ENCODE measurements around the gene DRAM1.

- TF ChIP-seq PRDM10 (IDR thresholded peaks at IDR 0.05; ENCODE audit: partially characterized antibody): no peak
- TF ChIP-seq POLR2AphosphoS5 (IDR thresholded peaks at IDR 0.05; ENCODE audit: control insufficient read depth, insufficient read depth, low read depth, low read length): no peak
- TF ChIP-seq MEIS2 (IDR thresholded peaks at IDR 0.05; ENCODE audit: partially characterized antibody): no peak
- no peak for TF ChIP-seq DPF2 (IDR thresholded peaks at IDR 0.05)
- TF ChIP-seq MEF2A (IDR thresholded peaks at IDR 0.05; ENCODE audit: control insufficient read depth, low read depth, low read length): no peak
- no peak for TF ChIP-seq BRCA1 (IDR thresholded peaks at IDR 0.05)
- no peak for TF ChIP-seq BRCA1 (CRISPR knock-in tag; IDR thresholded peaks at IDR 0.05)
- TF ChIP-seq E2F4 (CRISPR knock-in tag; IDR thresholded peaks at IDR 0.05; ENCODE audit: low read depth): no peak
- no peak for TF ChIP-seq SP1 (CRISPR knock-in tag; IDR thresholded peaks at IDR 0.05)
- TF ChIP-seq CTCF (IDR thresholded peaks at IDR 0.05 in 2 of 3, conservative IDR thresholded peaks at IDR 0.05 in 1 of 3; ENCODE audit: insufficient read depth in 2 of 3, low read depth in 1 of 3, low read length in 3 of 3): no peak
- no peak for TF ChIP-seq CBX3 (IDR thresholded peaks at IDR 0.05; ENCODE audit: borderline replicate concordance in 1 of 2, low read length in 2 of 2)
Measured at GRCh38 chr12:101929365-101930041, 52.1 kb downstream of the DRAM1 start.

Data from K562 (cell line).